SK-N-SH (cell line): ENCODE data around the gene PUM1. TPM values are rescaled to one million over a fixed set of nuclear protein-coding genes. Genes with fewer than 3 reads are reported as not detected.

Experiments
- CTCF ChIA-PET: fragments of 300-600, 350-600 bp; formaldehyde crosslinking; extraction: SDS; loops from one replicate; lab custom pipeline; 2021; lab: Yijun Ruan, JAX
- POLR2A ChIA-PET: fragments of 350-600 bp; sonication (Branson Sonifier 250); formaldehyde crosslinking; extraction: SDS; loops from one replicate; lab custom pipeline; 2020; ENCODE audit warnings: antibody characterized with exemption, inconsistent platforms; lab: Yijun Ruan, JAX
- DNase-seq: peaks from one replicate; pipeline ENCODE4 v3.0.0; 2012
- H2AFZ ChIP-seq: fragments of 200-600 bp; sonication (generic); 2 replicates; pipeline ENCODE4 v1.8.1; 2016; ENCODE audit warnings: antibody characterized with exemption, mild to moderate bottlenecking, low read depth
- H3F3A ChIP-seq: fragments of 200-600 bp; sonication (generic); replicated peaks from 2 replicates; pipeline ENCODE3; 2016; ENCODE audit warnings: antibody characterized with exemption, mild to moderate bottlenecking; ENCODE audit not compliant: insufficient read depth
- H3K27ac ChIP-seq, 2 experiments: fragments of 200-500 bp in 1 of 2; fragments of 200-600 bp in 1 of 2; sonication (Bioruptor generic) in 1 of 2; sonication (generic), shearing (Covaris generic) in 1 of 2; 2 replicates each; pipeline versions ENCODE4 v1.5.1 to v1.6.1; 2014 to 2016; ENCODE audit warnings: low read depth in 2 of 2, inconsistent platforms in 1 of 2, low read length in 1 of 2, mild to moderate bottlenecking in 1 of 2, mixed read lengths in 1 of 2
- H3K27me3 ChIP-seq: fragments of 200-600 bp; sonication (generic), shearing (Covaris generic); 2 replicates; pipeline ENCODE4 v1.6.1; 2016; ENCODE audit warnings: mixed run types; ENCODE audit not compliant: insufficient read depth
- H3K36me3 ChIP-seq, 2 experiments: fragments of 200-500 bp in 1 of 2; fragments of 200-600 bp in 1 of 2; sonication (Bioruptor generic) in 1 of 2; sonication (generic) in 1 of 2; replicated peaks in 1 of 2; 2 replicates each; pipeline versions ENCODE3 to v1.5.1; 2014 to 2016; ENCODE audit warnings: low read length in 1 of 2, mild to moderate bottlenecking in 1 of 2; ENCODE audit not compliant: insufficient read depth in 2 of 2, control insufficient read depth in 1 of 2
- H3K4me1 ChIP-seq, 2 experiments: fragments of 200-500 bp in 1 of 2; fragments of 200-600 bp in 1 of 2; sonication (Bioruptor generic) in 1 of 2; sonication (generic), shearing (Covaris generic) in 1 of 2; 2 replicates each; pipeline versions ENCODE4 v1.5.1 to v1.6.1; 2014 to 2016; ENCODE audit warnings: low read depth in 1 of 2, low read length in 1 of 2, mixed run types in 1 of 2; ENCODE audit not compliant: insufficient read depth in 2 of 2, control insufficient read depth in 1 of 2
- H3K4me2 ChIP-seq: fragments of 200-600 bp; sonication (generic), shearing (Covaris generic); 2 replicates; pipeline ENCODE4 v1.6.1; 2017; ENCODE audit warnings: mixed run types
- H3K4me3 ChIP-seq, 2 experiments: fragments of 200-500 bp in 1 of 2; fragments of 200-600 bp in 1 of 2; sonication (Bioruptor generic) in 1 of 2; sonication (generic), shearing (Covaris generic) in 1 of 2; 2 replicates each; pipeline versions ENCODE4 v1.5.1 to v1.8.1; 2014 to 2016; ENCODE audit warnings: low read depth in 2 of 2, inconsistent platforms in 1 of 2, low read length in 1 of 2, mild to moderate bottlenecking in 1 of 2, mixed read lengths in 1 of 2, moderate library complexity in 1 of 2
- H3K79me2 ChIP-seq: fragments of 200-600 bp; sonication (generic); 2 replicates; pipeline ENCODE4 v1.8.1; 2017; ENCODE audit warnings: mild to moderate bottlenecking; ENCODE audit not compliant: insufficient read depth
- H3K9ac ChIP-seq: fragments of 200-600 bp; sonication (generic); 2 replicates; pipeline ENCODE4 v1.6.1; 2017; ENCODE audit warnings: mixed run types
- H3K9me2 ChIP-seq: fragments of 200-600 bp; sonication (generic); 2 replicates; pipeline ENCODE4 v1.6.1; 2017; ENCODE audit warnings: mixed run types
- H3K9me3 ChIP-seq: fragments of 200-600 bp; sonication (generic); 2 replicates; pipeline ENCODE4 v1.6.1; 2017; ENCODE audit warnings: mixed run types, mild to moderate bottlenecking, moderate library complexity
- H4K20me1 ChIP-seq: fragments of 200-600 bp; sonication (generic); 2 replicates; pipeline ENCODE4 v1.6.1; 2017; ENCODE audit warnings: mild to moderate bottlenecking, mixed run types; ENCODE audit not compliant: insufficient read depth
- CHD2 ChIP-seq: fragments of 150-350 bp; IDR thresholded peaks from 2 replicates; pipeline ENCODE4 v1.6.1; 2018; ENCODE audit warnings: low read length; ENCODE audit not compliant: partially characterized antibody
- FOXJ3 ChIP-seq: sonication (generic); formaldehyde crosslinking; IDR thresholded peaks from 2 replicates; pipeline ENCODE4 v1.5.1; 2020; ENCODE audit warnings: mild to moderate bottlenecking, missing genetic modification reagents
- FOXM1 ChIP-seq: IDR thresholded peaks from 2 replicates; pipeline ENCODE4 v1.4.0; 2012; ENCODE audit warnings: low read depth, mild to moderate bottlenecking
- GABPA ChIP-seq: IDR thresholded peaks from 2 replicates; pipeline ENCODE4 v1.4.0; 2012; ENCODE audit warnings: low read depth, mild to moderate bottlenecking
- NFIC ChIP-seq: IDR thresholded peaks from 2 replicates; pipeline ENCODE4 v1.4.0; 2012; ENCODE audit warnings: borderline replicate concordance
- POLR2AphosphoS5 ChIP-seq: IDR thresholded peaks from 2 replicates; pipeline ENCODE4 v1.6.1; 2012; ENCODE audit warnings: low read depth, low read length
- RXRA ChIP-seq: IDR thresholded peaks from 2 replicates; pipeline ENCODE4 v1.4.0; 2012; ENCODE audit warnings: low read depth, mild to moderate bottlenecking, borderline replicate concordance
- SMC3 ChIP-seq: IDR thresholded peaks from 2 replicates; pipeline ENCODE4 v1.6.1; 2012; ENCODE audit warnings: low read depth, low read length, improper control_type of control experiment
- YY1 ChIP-seq: IDR thresholded peaks from 2 replicates; pipeline ENCODE4 v1.4.0; 2012; ENCODE audit warnings: low read depth, mild to moderate bottlenecking
- WGBS: methylation state at CpG from one replicate; pipeline ENCODE4 v1.1.6; 2017; ENCODE audit warnings: low lambda C conversion rate; 5-methylcytosine and 5-hydroxymethylcytosine counted together
- polyA plus RNA-seq, 3 experiments: library from polyadenylated mRNA; depleted of rRNA; stranded (reverse); fragments of >200 nt; gene quantifications; 2 replicates each; pipeline ENCODE4 v1.2.3, GENCODE V29; 2012
- TF ChIP-seq, protein P1 (sequence below): IDR thresholded peaks from 2 replicates; pipeline ENCODE4 v1.4.0; 2012; ENCODE audit warnings: low read depth
- TF ChIP-seq, protein P2 (sequence below): IDR thresholded peaks from 2 replicates; pipeline ENCODE4 v1.4.0; 2012; ENCODE audit warnings: low read depth, borderline replicate concordance
- TF ChIP-seq, protein P3 (sequence below): IDR thresholded peaks from 2 replicates; pipeline ENCODE4 v1.6.1; 2012; ENCODE audit warnings: mild to moderate bottlenecking, low read depth, low read length, moderate library complexity
- TF ChIP-seq, protein P4 (sequence below): IDR thresholded peaks from 2 replicates; pipeline ENCODE4; 2012
- TF ChIP-seq, protein P5 (sequence below): fragments of 150-350 bp; IDR thresholded peaks from 2 replicates; pipeline ENCODE4 v1.6.1; 2016; ENCODE audit warnings: mild to moderate bottlenecking, low read depth, low read length
- TF ChIP-seq, protein P6 (sequence below): IDR thresholded peaks from 2 replicates; pipeline ENCODE4 v1.4.0; 2012; ENCODE audit warnings: low read depth, borderline replicate concordance

PUM1 gene
- polyA plus RNA-seq, 1 of the 3 experiments (the other 2 are of a cell fraction) = 66.7 TPM

DNA sequence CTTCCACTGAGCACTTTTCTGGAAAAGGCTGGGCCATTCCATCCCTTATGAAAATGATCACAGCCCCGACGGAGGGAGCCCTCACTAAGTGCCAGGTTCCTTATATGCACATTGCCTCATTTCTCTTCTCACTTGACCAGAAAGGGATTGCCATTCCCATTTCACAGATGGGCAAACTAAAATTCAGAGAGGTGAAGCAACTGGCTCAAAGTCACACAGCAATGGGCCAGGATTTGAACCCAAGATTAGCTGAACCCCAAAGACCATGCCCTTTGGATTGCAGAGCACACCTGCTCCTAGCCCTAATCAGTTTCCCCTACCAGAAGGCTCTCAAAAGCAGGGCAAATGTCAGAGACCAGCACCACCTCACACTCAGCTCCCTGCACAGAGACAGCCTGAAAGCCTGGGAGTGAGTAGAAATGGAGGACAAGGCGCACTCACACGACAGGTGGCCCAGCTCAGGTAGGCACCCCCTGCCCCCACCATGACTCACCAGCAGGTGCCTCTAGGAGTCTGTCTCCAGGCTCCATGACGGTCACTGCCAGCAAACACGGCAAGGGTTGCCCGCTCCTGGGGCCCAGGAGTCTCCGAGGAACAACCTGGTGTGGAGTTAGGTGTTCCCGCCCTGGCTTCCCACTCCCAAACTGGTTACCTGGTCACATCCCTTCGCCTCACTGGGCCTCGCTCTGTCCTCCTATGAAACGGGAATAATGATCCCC, 178.6 kb downstream of the PUM1 start:
- Histone ChIP-seq H3K27ac (no peak overlapping the region), H3K9me3 (no peaks in the 10 kb centered on the region), H3K79me2 (peaks cover 28% of the 10 kb centered on the region), H3K9me2 (no peaks in the 10 kb centered on the region), H3K36me3 (no peaks in the 10 kb centered on the region), H3K4me3 (no peak overlapping the region), H4K20me1 (peaks cover 63% of the 10 kb centered on the region), H2AFZ (no peak overlapping the region), H3K4me1 (peaks cover 16 to 23% of the 10 kb centered on the region in 2 experiments; a peak in 3 of 4 replicates), H3K4me2 (no peak overlapping the region), H3K9ac (no peak overlapping the region), H3F3A (peaks cover 14% of the 10 kb centered on the region)
- CTCF ChIA-PET = interaction anchor here (0.8 to 1.9 kb wide), 2 partner anchors 85 to 167 kb away, joined by 3 to 6 read pairs; no protein-coding TSS in a partner anchor
- 94% methylated on average over 5 of the region's 12 CpGs for WGBS
- POLR2A ChIA-PET = interaction anchor here (0.6 to 1.3 kb wide), 2 partner anchors 16 to 63 kb away, joined by 3 read pairs; no protein-coding TSS in a partner anchor
- no peak for DNase-seq
- TF ChIP-seq FOXM1 (no peak), GABPA (no peak), YY1 (no peak), POLR2AphosphoS5 (no peak), SMC3 (no peak), FOXJ3 (CRISPR knock-in tag) (no peak), NFIC (no peak), CHD2 (no peak), RXRA (no peak)
- TF ChIP-seq, protein P1, sequence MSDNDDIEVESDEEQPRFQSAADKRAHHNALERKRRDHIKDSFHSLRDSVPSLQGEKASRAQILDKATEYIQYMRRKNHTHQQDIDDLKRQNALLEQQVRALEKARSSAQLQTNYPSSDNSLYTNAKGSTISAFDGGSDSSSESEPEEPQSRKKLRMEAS = no peak
- TF ChIP-seq, protein P2, sequence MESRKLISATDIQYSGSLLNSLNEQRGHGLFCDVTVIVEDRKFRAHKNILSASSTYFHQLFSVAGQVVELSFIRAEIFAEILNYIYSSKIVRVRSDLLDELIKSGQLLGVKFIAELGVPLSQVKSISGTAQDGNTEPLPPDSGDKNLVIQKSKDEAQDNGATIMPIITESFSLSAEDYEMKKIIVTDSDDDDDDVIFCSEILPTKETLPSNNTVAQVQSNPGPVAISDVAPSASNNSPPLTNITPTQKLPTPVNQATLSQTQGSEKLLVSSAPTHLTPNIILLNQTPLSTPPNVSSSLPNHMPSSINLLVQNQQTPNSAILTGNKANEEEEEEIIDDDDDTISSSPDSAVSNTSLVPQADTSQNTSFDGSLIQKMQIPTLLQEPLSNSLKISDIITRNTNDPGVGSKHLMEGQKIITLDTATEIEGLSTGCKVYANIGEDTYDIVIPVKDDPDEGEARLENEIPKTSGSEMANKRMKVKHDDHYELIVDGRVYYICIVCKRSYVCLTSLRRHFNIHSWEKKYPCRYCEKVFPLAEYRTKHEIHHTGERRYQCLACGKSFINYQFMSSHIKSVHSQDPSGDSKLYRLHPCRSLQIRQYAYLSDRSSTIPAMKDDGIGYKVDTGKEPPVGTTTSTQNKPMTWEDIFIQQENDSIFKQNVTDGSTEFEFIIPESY = no peak
- TF ChIP-seq, protein P3, sequence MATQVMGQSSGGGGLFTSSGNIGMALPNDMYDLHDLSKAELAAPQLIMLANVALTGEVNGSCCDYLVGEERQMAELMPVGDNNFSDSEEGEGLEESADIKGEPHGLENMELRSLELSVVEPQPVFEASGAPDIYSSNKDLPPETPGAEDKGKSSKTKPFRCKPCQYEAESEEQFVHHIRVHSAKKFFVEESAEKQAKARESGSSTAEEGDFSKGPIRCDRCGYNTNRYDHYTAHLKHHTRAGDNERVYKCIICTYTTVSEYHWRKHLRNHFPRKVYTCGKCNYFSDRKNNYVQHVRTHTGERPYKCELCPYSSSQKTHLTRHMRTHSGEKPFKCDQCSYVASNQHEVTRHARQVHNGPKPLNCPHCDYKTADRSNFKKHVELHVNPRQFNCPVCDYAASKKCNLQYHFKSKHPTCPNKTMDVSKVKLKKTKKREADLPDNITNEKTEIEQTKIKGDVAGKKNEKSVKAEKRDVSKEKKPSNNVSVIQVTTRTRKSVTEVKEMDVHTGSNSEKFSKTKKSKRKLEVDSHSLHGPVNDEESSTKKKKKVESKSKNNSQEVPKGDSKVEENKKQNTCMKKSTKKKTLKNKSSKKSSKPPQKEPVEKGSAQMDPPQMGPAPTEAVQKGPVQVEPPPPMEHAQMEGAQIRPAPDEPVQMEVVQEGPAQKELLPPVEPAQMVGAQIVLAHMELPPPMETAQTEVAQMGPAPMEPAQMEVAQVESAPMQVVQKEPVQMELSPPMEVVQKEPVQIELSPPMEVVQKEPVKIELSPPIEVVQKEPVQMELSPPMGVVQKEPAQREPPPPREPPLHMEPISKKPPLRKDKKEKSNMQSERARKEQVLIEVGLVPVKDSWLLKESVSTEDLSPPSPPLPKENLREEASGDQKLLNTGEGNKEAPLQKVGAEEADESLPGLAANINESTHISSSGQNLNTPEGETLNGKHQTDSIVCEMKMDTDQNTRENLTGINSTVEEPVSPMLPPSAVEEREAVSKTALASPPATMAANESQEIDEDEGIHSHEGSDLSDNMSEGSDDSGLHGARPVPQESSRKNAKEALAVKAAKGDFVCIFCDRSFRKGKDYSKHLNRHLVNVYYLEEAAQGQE = no peak
- TF ChIP-seq, protein P4, sequence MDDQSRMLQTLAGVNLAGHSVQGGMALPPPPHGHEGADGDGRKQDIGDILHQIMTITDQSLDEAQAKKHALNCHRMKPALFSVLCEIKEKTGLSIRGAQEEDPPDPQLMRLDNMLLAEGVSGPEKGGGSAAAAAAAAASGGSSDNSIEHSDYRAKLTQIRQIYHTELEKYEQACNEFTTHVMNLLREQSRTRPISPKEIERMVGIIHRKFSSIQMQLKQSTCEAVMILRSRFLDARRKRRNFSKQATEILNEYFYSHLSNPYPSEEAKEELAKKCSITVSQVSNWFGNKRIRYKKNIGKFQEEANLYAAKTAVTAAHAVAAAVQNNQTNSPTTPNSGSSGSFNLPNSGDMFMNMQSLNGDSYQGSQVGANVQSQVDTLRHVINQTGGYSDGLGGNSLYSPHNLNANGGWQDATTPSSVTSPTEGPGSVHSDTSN = no peak
- TF ChIP-seq, protein P5, sequence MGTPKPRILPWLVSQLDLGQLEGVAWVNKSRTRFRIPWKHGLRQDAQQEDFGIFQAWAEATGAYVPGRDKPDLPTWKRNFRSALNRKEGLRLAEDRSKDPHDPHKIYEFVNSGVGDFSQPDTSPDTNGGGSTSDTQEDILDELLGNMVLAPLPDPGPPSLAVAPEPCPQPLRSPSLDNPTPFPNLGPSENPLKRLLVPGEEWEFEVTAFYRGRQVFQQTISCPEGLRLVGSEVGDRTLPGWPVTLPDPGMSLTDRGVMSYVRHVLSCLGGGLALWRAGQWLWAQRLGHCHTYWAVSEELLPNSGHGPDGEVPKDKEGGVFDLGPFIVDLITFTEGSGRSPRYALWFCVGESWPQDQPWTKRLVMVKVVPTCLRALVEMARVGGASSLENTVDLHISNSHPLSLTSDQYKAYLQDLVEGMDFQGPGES = no peak
- TF ChIP-seq, protein P6, sequence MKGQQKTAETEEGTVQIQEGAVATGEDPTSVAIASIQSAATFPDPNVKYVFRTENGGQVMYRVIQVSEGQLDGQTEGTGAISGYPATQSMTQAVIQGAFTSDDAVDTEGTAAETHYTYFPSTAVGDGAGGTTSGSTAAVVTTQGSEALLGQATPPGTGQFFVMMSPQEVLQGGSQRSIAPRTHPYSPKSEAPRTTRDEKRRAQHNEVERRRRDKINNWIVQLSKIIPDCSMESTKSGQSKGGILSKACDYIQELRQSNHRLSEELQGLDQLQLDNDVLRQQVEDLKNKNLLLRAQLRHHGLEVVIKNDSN = no peak
- TF ChIP-seq, all 33 proteins: peak for 0
- H3K27me3 ChIP-seq = no peaks in the 10 kb centered on the region
